ENCODE results near the gene DDX43.
"Not testable (repeated sequence)": the region's sequence is repeated elsewhere in the genome, so short reads cannot be mapped to it uniquely, and the experiment has no call there.

Gene DDX43

DNA sequence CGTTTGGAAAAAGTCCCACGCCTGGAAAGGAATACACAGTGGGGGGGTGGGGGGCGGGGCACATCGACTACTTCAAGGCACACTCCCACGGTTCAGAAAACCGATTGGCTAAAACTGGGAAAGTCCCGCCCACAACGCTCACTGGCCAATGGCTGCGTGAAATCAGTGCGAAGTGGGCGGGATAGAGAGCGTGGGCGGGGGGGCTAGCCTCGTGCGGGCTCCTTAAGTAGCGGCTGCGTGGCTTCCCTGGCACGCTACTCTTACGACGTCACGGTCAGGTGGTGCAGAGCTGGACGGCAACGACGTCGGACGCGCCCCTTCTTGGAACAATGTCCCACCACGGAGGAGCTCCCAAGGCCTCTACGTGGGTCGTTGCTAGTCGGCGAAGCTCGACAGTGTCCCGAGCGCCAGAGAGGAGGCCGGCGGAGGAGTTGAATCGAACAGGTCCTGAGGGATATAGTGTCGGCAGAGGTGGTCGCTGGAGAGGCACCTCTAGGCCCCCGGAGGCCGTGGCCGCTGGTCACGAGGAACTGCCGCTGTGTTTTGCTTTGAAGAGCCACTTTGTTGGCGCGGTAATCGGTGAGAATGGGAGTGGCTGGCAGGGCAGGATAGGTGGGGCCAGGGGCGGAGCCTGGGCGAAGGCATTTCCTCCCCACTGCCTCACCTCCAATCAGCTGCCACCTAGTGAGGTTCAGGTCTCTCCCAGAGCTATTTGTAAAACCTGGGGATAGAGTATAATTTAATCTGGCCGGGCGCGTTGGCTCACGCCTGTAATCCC is at the start of gene DDX43:
Gene DDX43 (plus strand): TSS at position 252 of the 778 bp plus-strand sequence. CDS start 78 bp downstream, at position 330.
- DNase-seq (ENCODE audit: low spot score), result no peak

DNA sequence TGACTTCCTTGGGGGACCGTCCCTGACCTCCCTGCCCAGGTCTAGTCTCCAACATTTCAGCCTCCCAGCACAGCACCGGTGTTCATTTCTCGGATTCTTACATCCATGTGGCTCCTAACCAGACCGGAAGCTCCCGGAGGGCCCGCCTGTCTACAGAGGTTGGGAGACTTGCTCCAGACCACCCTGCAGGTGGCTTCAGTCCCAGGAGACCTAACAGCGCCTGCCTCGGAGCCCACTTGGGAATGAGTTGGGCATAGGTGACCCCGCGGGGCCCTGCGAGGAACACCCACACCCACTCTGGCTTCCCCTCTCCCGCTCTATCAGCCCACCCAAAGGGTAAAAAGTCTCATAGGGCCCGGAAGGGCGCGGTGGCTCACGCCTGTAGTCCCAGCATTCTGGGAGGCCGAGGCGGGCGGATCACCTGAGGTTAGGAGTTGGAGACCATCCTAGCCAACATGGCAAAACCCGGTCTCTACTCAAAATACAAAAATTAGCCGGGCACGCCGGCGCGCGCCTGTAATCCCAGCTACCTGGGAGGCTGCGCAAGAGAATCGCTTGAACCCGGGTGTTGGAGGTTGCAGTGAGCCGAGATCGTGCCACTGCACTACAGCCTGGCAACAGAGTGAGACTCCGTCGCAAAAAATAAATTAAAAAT is 46.0 kb upstream of the DDX43 start:
- DNase-seq (ENCODE audit: low spot score), result no peak

DNA sequence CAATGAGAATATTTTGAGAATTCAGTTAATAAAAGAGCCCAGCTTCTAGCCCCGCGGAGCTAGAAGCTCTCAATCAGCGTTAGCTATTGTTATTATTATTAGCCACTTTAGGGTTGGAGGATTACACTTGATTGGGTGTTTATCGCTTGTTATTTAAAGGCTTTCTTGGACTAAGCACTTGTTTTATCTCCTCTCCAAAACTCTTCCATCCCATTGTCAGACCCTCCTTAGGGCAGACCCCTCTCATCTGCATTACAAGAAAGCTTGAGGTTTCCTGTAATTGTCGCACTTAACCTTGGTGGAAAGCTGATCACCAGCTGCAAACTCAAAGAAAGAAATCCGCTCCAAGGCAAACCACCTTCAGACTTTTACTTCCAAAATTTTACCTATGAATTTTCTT is 45.3 kb upstream of the DDX43 start:
- DNase-seq (ENCODE audit: low spot score), result no peak

DNA sequence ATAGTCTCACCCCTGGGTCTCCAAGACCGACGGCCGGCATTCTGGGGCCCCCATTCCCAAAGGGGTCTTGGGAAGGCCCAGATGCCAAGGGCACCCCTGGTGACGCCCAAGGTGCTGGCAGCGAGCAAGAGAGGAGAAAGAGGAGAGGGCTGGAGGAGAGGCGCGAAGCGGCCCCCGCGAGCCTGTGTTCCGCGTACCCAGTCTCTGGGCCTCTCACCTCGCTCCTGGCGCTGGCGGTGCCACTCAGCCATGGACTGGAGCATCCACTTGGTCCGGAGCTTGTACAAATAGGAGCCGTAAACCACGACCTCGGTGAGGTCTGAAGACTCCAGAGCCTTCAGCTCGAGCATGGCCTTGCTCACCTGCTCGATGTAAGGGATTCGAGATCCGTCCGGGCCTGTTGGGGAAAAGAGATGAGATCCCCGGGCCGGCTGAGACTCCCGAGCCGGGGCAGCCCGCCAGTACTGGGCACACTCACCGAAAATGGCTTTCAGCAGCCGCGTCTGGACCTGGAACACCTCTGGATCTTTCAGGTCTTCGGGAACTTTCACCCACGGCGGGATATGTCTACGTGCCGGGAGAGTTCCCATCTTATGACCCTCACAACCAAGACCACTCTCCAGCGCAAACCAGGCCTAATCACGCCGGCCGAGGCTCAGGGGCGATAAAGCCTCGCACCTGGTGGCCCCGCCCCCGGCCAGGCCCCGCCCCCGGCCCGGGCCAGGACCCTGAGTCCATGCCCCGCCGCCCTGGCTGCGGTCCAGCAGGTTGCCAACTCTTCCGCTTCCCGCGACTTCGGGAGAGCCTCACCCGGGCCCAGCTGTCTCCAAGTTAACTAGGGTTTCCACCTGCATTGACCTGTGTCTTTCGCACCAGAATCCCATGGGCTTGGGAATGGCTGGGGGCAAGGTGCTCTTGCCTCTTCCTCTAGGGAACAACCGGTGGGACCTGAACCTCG is 40.7 kb upstream of the DDX43 start, which contains the start of gene DPPA5:
Gene DPPA5 (minus strand): TSS at position 641 of the 958 bp plus-strand sequence. CDS start 51 bp downstream, at position 590.
- DNase-seq (ENCODE audit: low spot score), result no peak

DNA sequence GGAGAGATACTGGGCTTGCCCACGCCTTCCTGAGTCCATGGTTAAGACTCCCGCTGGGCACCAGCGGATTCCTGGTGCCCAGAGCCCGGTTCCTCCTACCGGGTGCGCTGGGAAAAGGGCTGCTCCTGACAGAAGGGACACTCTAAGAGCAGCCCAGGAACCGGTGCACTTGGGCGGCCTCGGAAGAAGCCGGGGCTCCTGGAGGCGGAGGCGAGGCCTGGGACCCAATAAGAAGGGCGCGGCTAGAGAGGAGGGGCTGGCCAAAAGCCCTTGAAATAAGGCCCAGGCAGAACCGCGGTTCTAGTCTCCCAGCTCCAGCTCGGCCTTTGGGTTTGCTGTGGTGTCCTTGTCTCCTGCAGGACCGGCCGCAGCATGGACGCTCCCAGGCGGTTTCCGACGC is 32.3 kb upstream of the DDX43 start, which contains the start of gene KHDC3L:
Gene KHDC3L (plus strand): TSS at position 301 of the 400 bp plus-strand sequence. CDS start 72 bp downstream, at position 373.
- no peak for DNase-seq (ENCODE audit: low spot score)

DNA sequence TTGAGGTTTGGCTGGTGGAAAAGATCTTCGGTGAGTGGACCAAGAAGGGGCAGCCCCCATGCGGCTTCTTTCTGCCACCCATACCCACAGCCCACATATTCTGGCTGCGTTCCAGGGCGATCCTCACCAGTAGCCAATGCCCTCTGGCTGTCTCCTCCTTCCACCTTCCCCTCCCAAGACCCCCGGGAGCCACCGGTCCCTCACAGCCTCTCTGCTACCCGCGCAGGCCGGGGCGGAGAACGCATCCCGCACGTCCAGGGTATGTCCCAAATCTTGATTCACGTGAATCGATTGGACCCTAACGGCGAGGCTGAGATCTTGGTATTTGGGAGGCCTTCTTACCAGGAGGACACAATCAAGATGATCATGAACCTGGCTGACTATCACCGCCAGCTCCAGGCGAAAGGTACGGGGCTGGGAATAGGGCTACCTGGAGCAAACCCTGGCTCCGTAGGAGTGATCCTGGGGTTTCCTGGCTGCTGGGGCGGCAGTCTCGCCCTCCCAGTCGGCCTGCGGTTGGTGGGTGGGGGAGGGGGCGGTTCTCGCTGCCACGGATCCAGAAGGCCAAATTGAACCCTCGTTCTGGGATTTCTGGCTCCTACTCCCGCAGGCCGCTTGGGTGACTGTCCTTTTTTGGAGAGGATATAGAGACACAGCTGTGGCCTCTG is 31.6 kb upstream of the DDX43 start:
- DNase-seq (ENCODE audit: low spot score), result no peak

DNA sequence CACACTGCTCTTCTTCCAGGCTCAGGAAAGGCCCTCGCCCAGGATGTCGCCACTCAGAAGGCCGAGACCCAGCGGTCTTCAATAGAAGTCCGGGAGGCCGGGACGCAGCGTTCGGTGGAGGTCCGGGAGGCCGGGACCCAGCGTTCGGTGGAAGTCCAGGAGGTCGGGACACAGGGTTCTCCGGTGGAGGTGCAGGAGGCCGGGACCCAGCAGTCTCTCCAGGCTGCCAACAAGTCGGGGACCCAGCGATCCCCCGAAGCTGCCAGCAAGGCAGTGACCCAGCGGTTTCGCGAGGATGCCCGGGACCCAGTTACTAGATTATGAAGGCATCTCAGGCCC is 31.1 kb upstream of the DDX43 start:
- no peak for DNase-seq (ENCODE audit: low spot score)

DNA sequence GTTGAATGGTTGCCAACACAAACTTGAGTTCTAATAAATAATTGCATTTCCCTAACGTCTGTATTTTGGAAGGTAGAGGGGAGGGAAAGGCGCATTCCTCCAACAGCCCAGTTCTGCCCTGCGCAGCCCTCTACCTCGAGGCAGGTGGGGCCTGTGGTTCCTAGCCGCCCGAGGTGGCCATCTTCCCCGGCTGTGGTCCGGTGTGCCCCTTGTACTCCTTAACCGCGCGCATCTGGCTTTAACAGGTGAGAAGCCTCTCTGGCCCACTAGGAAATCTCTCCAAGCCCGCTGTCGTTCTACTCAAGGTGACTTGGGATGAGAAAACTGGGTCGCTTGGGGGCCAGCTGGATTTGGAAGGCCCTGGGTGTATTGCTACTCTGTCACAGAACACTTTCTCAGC is 30.5 kb upstream of the DDX43 start:
- DNase-seq (ENCODE audit: low spot score), result no peak

DNA sequence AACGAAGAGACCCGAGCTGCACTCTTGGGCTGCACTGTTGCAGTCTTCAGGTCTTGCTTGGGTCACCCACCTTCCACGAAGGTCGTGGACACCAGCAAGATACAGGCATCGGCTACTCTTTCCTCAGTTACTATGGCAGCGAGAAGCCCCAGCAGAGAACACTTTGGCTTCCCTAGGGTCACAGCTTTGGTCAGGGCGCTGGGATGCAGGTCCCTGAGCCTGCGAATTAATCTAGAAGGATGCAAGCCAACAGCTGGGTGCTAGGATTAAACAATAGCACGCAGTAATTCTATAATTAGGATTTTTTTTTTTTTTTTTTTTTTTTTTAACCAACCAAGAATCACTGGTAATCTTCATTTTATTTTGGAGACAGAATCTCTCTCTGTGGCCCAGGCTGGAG is 30.1 kb upstream of the DDX43 start:
- no peak for DNase-seq (ENCODE audit: low spot score)

DNA sequence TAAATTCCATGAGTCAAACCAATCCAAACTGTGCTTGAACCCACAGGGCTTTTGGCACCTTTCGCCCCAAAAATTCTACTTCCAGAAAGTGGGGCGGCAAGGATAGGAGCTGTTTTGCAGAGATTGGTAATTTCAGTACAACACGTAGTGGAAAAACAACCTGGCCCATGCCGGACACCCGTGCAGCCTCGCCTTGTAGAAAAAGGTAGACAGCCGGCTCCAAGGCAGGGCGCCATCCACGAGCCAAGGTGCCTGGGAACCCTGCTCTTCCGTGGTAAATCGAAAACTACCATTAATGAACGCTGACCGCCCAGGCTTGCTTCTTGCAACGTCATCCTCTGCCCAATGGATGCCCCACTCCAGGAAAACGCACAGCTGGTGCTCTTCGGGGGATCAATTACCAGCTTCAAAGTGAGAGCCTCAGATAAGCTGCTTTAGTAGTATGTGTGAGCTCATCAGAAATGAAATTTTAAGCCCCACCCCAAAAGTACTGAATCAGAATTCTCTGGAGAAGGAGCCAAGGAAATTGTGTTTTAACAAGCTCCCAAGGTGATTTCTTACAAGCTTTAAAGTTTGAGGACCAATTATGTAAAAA is 26.8 kb upstream of the DDX43 start:
- no peak for DNase-seq (ENCODE audit: low spot score)

DNA sequence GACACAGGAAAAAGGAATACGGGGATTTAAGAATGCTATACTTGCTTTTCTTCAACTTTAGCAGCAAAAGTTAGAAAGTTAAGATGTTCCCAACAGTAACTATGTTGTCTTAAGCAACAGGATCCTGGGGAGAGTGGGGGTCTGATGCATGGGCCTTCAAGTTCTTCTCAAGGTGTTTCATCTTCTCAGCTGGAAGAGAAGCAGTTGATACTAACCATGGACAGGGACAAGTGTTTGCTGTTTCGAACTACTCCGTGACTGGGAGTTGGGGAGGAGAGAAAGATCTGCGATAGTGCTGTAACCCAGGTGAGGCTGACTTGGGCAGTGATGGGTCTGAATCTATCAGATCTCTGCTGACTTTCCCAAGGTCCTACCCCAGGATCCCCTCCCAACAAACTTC is 26.0 kb upstream of the DDX43 start:
- no peak for DNase-seq (ENCODE audit: low spot score)

DNA sequence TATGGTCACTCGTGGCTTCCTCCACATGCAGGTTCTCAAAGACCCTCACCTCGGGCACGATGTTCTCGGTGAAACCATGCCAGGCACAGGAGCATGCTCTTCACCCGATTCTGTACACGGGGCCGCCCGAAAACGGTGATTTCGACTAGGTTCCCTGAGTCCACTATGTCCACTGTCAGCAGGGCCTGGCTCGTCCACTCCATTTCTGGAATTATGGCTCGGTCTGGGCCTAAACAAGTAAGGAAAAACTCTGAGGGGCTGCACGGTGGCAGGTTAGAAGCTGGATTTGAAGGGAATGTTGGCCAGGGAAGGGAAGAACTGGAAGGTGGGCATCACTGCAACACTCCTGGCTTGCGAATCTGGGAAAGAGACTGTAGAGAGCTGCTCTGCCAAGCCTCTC is 25.5 kb upstream of the DDX43 start:
- no peak for DNase-seq (ENCODE audit: low spot score)

DNA sequence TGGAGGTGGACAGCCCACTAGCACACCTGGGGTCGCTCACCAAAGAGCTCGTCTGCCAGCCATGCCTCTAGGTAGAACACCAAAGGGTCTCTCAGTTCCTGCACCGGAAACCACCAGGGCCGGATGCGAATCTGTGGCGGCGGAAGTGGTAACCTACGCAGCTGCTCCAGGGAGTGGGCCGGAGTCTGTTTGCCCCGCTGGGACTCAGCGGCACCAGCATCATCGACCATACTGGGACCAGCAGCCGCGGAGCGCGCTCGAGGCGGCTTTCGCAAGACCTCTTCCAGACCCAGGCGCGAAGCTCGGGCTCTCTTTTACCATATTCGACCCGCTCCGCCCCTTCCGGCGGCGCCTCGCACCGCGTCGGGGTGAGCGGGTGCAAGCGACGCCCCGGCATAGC is 25.1 kb upstream of the DDX43 start, which contains the start of gene OOEP:
Gene OOEP (minus strand): TSS at position 335 of the 400 bp plus-strand sequence. CDS start 105 bp downstream, at position 230.
- DNase-seq (ENCODE audit: low spot score), result no peak

DNA sequence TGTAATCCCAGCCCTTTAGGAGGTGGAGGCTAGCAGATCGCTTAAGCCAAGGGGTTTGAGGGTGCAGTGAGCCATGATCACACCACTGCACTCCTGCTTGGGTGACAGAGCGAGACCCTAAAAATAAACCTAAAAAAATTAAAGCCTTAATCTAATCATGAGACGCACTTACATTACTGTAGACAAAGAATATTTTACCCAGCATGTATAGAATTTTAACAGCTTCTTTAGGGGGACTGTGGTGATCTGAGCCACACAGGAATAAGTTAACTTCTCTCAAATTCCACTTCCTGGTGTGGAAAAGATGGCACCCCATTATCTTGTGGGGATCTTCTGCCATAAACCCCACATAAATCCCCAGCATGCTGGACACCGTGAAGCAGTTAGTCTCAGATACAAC is 22.6 kb upstream of the DDX43 start:
- no peak for DNase-seq (ENCODE audit: low spot score)

DNA sequence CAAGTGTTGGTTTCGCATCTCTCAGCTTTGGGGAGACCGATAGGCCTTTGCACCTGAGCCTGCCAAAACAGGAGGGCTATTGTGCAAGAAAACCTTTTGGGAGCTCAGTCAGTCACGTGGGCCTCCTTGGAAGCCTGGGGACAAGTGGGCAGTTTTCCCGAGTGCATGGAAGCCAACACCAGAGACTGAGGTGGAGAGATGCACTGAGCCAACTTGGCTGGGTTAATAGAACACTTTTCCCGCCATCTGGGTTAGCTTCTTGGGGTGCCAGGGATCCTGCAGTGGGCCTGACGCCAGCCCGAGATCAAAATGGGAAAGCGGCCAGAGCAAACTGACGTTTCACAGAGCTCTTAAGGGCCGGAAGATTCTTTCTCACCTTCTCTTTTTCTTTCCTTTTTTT is 22.1 kb upstream of the DDX43 start:
- no peak for DNase-seq (ENCODE audit: low spot score)

DNA sequence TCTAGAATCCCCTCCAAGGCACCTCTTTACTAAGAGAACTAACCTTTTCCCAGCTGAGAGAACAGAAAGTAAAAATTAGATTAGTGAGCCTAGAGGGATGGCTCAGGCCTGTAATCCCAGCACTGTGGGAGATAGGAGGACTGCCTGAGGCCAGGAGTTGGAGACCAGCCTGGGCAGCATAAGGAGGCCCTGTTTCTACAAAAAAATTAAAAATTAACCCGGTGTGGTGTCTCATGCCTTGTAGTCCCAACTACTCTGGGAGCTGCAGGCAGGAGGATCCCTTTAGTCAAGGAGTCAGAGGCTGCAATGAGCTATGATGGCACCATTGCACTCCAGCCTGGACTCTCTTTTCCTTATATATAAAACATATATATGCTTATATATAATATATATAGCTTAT is 19.4 kb upstream of the DDX43 start:
- DNase-seq (ENCODE audit: low spot score), result no peak

DNA sequence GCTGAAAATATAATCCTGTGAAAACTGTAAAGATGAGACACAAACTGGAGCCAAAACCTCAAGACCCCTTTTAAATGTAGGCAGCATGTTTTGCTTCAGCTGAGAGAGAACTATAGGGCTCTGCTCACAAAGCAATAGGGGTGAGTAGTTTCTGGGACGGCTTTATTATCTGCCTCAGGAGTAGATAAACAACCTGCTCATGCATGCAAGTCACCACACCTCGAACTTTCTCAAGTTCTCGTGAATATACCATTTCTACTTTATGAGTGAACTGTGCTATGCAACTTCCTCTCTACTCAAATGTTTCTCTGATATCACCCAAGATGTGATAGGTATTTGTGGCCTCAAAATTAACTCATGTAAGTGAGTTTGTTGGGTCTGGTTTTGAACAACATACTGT is 17.4 kb upstream of the DDX43 start:
- DNase-seq (ENCODE audit: low spot score), result no peak

DNA sequence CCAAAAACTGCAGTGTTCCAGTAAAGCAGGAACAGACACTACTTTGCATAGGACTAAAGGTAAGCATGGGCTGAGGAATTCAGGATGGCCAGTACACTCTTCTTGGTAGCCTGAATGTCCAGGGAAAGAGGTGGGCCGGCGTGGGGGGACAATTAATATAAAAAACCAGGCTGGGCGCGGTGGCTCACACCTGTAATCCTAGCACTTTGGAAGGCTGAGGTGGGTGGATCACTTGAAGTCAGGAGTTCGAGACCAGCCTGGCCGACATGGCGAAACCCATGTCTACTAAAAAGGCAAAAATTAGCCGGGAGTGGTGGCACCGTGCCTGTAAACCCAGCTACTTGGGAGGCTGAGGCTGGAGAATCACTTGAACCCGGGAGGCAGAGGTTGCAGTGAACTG is 13.1 kb upstream of the DDX43 start:
- not testable (repeated sequence) for DNase-seq (ENCODE audit: low spot score)

DNA sequence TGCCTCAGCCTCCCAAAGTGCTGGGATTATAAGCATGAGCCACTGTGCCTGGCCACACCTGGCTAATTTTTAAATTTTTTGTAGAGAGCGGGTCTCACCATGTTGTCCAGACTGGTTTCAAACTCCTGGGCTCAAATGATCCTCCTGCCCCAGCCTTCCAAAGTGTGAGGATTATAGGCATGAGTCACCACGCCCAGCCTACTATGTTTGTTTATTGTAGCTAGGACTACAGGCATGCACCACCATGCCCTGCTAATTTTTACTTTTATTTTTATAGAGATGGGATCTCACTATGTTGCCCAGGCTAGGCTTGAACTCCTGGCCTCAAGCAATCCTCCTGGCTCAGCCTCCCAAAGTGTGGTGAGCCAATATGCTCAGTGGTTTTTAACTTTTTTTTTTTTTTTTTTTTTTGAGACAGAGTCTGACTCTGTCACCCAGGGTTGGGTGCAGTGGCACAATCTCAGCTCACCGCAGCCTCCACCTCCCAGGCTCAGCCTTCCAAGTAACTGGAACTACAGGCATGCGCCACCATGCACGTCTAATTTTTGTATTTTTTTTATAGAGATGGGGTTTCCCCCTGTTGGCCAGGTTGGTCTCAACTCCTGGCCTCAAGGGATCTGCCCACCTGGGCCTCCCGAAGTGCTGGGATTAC is 12.0 kb upstream of the DDX43 start:
- DNase-seq (ENCODE audit: low spot score), result no peak

DNA sequence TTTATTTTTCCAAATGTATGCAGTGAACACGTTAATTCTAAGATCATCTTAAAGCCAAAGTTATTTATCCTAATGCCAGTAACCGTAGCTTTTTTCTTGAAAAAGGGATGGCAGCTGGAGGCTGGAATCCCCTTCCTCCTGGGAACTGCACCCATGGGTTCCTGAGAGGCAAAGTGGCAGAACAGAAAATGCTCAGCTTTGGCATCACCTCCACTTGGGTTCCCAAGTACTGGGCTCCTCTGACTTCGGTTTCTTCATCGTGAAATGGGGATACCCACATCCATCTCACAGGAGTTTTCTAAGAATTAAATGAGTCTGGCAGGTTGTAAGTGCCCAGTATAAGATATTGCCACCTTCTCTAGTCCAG is 6.2 kb upstream of the DDX43 start:
- DNase-seq (ENCODE audit: low spot score), result no peak
